HG03139 (cell line): ENCODE measurements around the gene DHRS7.

ENCODE experiments used
- ATAC-seq: cut with Tn5 transposase; IDR thresholded peaks from one replicate; pipeline ENCODE4 v1.9.1; 2021; ENCODE audit not compliant: unreplicated experiment

Gene DHRS7

GRCh38 chr14:60164712-60165546, at the start of gene DHRS7:
TSS of gene DHRS7 (minus strand) at chr14:60165398. CDS start at chr14:60165309, 89 bp downstream.
- peak; percentile 86 for ATAC-seq

- no peak for ATAC-seq
These were observed 49.4 kb upstream of the DHRS7 start for GRCh38 chr14:60214415-60215126.

GRCh38 chr14:60214003-60214402, 48.8 kb upstream of the DHRS7 start:
- no peak for ATAC-seq

GRCh38 chr14:60212503-60213371, 47.5 kb upstream of the DHRS7 start:
- peak; percentile 87 for ATAC-seq

- no peak for ATAC-seq
These were observed 46.0 kb upstream of the DHRS7 start for GRCh38 chr14:60211153-60211552.

- no peak for ATAC-seq
These were observed 45.5 kb upstream of the DHRS7 start for GRCh38 chr14:60210703-60211102.

- no peak for ATAC-seq
These were observed 41.8 kb upstream of the DHRS7 start for GRCh38 chr14:60206837-60207533.

- no peak for ATAC-seq
These were observed 41.1 kb upstream of the DHRS7 start for GRCh38 chr14:60206249-60206670.

- ATAC-seq = peak; percentile 44
These were observed 39.9 kb upstream of the DHRS7 start for GRCh38 chr14:60204843-60205774.

- ATAC-seq = peak; percentile 80
These were observed 39.1 kb upstream of the DHRS7 start for GRCh38 chr14:60204104-60204842.

GRCh38 chr14:60199321-60199720, 34.1 kb upstream of the DHRS7 start:
- ATAC-seq = no peak

- no peak for ATAC-seq
These were observed 32.6 kb upstream of the DHRS7 start for GRCh38 chr14:60197629-60198303.

GRCh38 chr14:60196291-60196690, 31.1 kb upstream of the DHRS7 start:
- no peak for ATAC-seq

GRCh38 chr14:60195179-60195810, 30.1 kb upstream of the DHRS7 start:
- ATAC-seq = no peak

GRCh38 chr14:60189923-60190840, 25.0 kb upstream of the DHRS7 start:
- no peak for ATAC-seq

GRCh38 chr14:60188696-60189095, 23.5 kb upstream of the DHRS7 start:
- no peak for ATAC-seq

- ATAC-seq = no peak
These were observed 22.9 kb upstream of the DHRS7 start for GRCh38 chr14:60188115-60188514.
